Measurements from ENCODE around the gene ITFG1. TPM values are rescaled to one million over a fixed set of nuclear protein-coding genes. Genes with fewer than 3 reads are reported as not detected.

Gene ITFG1
- total RNA-seq, 1 experiment from 2014 or later = 18.0 TPM

- Mint-ChIP-seq H3K27ac (peak overlapping the region in 1 of 3 experiments; percentile 16; a peak in 3 of 7 replicates), H3K9me3 (no peaks in the 10 kb centered on the region), H3K4me3 (no peak overlapping the region), H3K27me3 (ENCODE audit: low read depth) (no peaks in the 10 kb centered on the region), H3K4me1 (no peaks in the 10 kb centered on the region), H3K36me3 (ENCODE audit: insufficient read depth in 1 of 3, low read depth in 3 of 3) (no peaks in the 10 kb centered on the region)
- H2BK5ac ChIP-seq (ENCODE audit: insufficient read length, low read length) = no peak overlapping the region
- no peak overlapping the region for H4K91ac ChIP-seq (ENCODE audit: insufficient read length, low read depth, low read length)
- H3K4me1 ChIP-seq (ENCODE audit: insufficient read depth, low read length) = no peaks in the 10 kb centered on the region
- no peak overlapping the region for H2BK120ac ChIP-seq (ENCODE audit: low read depth, low read length, poor library complexity, severe bottlenecking)
- no peak for DNase-seq
- no peak overlapping the region for H3K27ac ChIP-seq (ENCODE audit: insufficient read length, low read depth, low read length)
- H4K20me1 ChIP-seq (ENCODE audit: control insufficient read depth, insufficient read depth, insufficient read length) = no peaks in the 10 kb centered on the region
- TF ChIP-seq CTCF (conservative IDR thresholded peaks at IDR 0.05) = no peak
- H2AFZ ChIP-seq (ENCODE audit: low read length) = no peak overlapping the region
- H3K4ac ChIP-seq (ENCODE audit: low read depth, low read length) = no peak overlapping the region
- no peak overlapping the region for H3K4me2 ChIP-seq (ENCODE audit: insufficient read depth, insufficient read length, low read length)
- no peak overlapping the region for H3K9ac ChIP-seq (ENCODE audit: extremely low read depth, insufficient read length, low read length)
- no peak overlapping the region for H2AK5ac ChIP-seq (ENCODE audit: insufficient read length, low read length)
- H2BK12ac ChIP-seq (ENCODE audit: insufficient read length, low read depth, low read length) = no peak overlapping the region
- H3K79me1 ChIP-seq (ENCODE audit: insufficient read depth, low read depth, low read length, poor library complexity, severe bottlenecking) = no peaks in the 10 kb centered on the region
- H3K27me3 ChIP-seq (ENCODE audit: insufficient read depth, low read length) = no peaks in the 10 kb centered on the region
- H3T11ph ChIP-seq (ENCODE audit: low read length) = no peak overlapping the region
- no peaks in the 10 kb centered on the region for H3K23me2 ChIP-seq (ENCODE audit: insufficient read length, low read depth, low read length, poor library complexity, severe bottlenecking)
- H4K5ac ChIP-seq (ENCODE audit: insufficient read length, low read depth, low read length) = no peak overlapping the region
- no peak overlapping the region for H4K8ac ChIP-seq (replicated peaks; ENCODE audit: insufficient read length, low read depth, low read length)
- H3K9me3 ChIP-seq (ENCODE audit: control insufficient read depth, low read depth, low read length) = no peaks in the 10 kb centered on the region
- H3K14ac ChIP-seq (ENCODE audit: insufficient read depth, low read length) = no peak overlapping the region
- H3K79me2 ChIP-seq (ENCODE audit: insufficient read depth, low read length) = no peaks in the 10 kb centered on the region
- no peak overlapping the region for H3K18ac ChIP-seq (ENCODE audit: insufficient read length, low read depth, low read length)
- H2BK15ac ChIP-seq (ENCODE audit: low read depth, low read length) = no peak overlapping the region
- no CpG with 5 or more reads among the region's 2 CpGs for WGBS (ENCODE audit: extremely low coverage, insufficient read length, low lambda C conversion rate)
- H3K56ac ChIP-seq (ENCODE audit: insufficient read length, low read depth, low read length) = no peak overlapping the region
- no peak overlapping the region for H2BK20ac ChIP-seq (ENCODE audit: low read depth, low read length, poor library complexity, severe bottlenecking)
- H3K23ac ChIP-seq (ENCODE audit: insufficient read length, low read depth, low read length) = no peak overlapping the region
Measured at GRCh38 chr16:47250983-47251382, 209.9 kb downstream of the ITFG1 start.
